Dermis blood vessel endothelial cell (primary cell): Measurements from ENCODE around the gene KCNIP3. TPM values are rescaled to one million over a fixed set of nuclear protein-coding genes. Genes with fewer than 3 reads are reported as not detected.
"Not testable (repeated sequence)": the region's sequence is repeated elsewhere in the genome, so short reads cannot be mapped to it uniquely, and the experiment has no call there.

Experiments
- DNase-seq: peaks from one replicate; pipeline ENCODE4 v3.0.0; 2010
- total RNA-seq: library from RNA; depleted of rRNA; stranded (reverse); fragments of >200 nt; gene quantifications from 2 replicates; pipeline ENCODE4 v1.2.3, GENCODE V29; 2014

Gene KCNIP3
- total RNA-seq, 1 donor from 2014 or later = 0.51 TPM

- DNase-seq = no peak
Observed at GRCh38 chr2:95348609-95349567, 51.7 kb downstream of the KCNIP3 start.

- no peak for DNase-seq
Observed at GRCh38 chr2:95349568-95350322, 52.6 kb downstream of the KCNIP3 start.

GRCh38 chr2:95350368-95350767 lies 53.2 kb downstream of the KCNIP3 start:
- DNase-seq = no peak

DNA sequence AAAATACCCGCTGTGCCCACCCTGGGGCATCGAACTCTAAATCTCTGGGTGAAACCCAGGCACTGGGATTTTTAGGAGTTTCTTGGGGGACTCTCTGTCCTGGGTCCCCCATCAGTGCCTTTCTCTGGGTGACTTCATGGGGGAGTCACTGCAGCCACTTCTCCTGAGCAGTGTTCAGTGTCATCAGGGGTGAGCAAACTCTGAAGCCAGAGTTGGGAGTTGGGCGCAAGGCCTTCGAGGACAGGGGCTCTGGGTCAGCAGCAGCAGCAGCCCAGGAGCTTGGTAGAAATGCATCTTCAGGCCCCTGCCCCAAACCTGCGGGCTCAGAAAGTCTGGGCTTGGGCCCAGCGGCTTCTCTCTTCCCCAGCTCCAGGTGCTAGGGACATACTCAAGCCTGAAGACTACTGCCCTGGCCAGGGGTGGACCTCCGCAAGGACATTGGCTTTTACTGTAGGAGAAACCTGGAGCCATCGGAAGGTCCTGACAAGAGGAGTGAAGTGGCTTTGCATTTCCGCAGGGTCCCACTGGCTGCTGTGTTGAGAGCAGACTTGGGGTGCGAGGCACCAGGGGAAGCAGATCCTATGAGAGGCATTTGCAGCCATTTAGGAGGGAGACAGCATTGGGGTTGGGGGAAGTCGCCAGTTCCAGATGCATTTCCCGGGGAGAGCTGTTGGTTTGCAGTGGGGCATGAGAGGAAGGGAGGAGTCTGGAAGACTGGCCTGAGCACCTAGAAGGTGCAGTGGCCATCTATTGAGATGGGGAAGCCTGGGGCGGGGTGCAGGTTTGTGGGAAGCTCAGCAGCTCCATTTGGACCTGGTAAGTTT lies 53.8 kb downstream of the KCNIP3 start:
- DNase-seq = no peak

DNA sequence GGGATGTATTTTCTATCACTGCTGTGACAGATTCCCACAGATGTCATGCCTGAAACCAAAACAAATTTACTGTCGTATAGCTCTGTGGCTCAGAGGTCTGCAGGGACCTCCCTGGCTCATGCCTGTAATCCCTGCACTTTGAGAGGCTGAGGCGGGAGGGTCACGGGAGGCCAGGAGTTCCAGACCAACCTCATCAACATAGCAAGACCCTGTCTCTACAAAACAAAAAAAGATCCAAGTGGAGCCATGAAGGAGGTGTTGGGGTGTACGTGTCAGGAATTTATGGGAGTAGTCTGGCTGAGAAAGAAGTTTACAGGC lies 54.4 kb downstream of the KCNIP3 start:
- DNase-seq = no peak

GRCh38 chr2:95352310-95353054 lies 55.3 kb downstream of the KCNIP3 start:
- DNase-seq = no peak

DNA sequence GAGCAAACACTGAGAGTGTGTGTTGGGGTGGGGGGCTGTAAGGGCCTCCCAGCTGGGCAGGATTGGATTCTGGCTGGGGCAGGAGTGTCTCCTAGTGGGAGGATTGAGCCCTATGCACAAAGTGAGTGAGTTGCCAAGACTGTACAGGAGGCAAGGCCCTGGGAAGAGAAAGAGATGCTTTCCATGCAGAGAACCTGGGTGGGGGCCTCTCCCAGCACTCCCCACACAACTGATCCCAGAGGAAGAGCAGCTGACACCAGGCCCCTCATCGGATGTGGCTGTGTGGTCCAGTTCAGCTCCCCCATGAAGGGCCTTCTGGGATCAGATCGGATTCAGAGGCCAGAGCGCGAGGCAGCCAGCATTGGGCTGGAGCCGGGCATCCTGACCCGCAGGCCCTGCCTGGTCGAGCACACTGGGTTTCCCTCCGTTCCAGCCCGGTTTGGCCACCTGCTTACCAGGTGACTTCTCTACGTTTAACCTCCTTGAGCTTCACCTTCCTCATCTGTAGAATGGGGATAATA lies 56.0 kb downstream of the KCNIP3 start:
- DNase-seq = no peak

DNA sequence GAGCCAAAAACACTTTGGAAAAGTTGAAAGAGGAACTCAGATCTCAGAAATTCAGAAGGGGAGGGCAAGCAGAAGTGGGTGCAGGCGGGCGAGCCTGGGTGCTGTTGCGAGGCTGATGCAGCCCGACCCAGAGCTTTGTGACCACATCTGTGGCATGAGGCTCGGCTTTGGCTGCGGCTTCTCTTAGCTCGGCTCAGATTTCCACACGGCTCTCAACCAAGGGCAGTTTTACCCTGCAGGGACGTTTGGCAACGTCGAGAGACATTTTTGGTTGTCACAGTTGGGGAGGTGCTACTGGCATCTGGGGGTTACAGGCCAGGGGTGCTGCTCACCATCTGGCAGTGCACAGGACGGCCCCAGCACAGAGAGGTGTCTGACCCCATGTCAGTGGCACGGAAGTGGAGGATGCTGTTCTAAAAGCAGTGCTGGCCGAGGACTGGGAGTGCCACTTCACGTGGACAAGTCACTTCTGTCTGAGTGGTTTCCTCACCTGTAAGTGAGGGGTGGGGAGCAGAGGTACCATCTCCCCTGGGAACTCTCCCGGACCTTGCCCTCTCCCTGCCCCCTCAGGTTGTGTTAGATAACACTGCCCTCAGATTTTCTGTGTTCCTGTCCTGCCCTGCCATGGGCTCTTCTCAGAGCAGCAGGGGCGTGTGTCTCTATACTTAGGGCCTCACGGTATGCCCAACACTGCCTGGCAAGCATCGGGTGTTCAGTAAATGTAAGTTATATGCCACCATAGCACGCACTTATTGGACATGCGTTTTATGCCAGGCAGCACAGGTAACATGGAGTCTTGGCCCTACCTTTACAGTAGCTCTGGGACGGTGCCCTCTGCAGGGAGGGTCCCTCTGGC lies 56.7 kb downstream of the KCNIP3 start:
- DNase-seq = no peak

GRCh38 chr2:95354469-95354901 lies 57.3 kb downstream of the KCNIP3 start:
- no peak for DNase-seq

DNA sequence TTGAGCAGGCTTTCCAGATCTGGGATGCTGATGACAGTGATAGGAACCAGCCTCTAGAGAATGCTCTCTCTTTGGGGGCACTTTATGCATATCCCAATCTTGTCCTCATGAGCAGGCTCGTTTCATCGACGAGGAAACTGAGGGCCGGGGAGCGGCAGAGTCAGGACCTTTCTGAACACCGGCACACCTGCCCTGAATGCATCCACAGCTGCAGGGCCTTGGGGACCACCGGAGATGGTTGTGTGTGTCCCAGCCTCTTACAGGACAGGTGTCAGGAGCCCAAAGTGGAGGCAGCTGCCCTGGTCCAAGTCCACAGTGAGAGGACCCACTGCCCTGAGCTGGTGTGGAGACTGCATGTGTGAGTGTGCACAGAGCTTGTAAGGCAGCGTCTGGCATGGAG lies 57.8 kb downstream of the KCNIP3 start:
- DNase-seq = no peak

DNA sequence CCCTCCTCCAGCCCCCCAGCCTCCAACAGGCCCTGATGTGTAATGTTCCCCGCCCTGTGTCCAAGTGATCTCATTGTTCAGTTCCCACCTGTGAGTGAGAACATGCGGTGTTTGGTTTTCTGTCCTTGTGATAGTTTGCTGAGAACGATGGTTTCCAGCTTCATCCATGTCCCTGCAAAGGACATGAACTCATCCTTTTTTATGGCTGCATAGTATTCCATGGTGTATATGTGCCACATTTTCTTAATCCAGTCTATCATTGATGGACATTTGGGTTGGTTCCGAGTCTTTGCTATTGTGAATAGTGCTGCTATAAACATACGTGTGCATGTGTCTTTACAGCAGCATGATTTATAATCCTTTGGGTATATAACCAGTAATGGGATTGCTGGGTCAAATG lies 58.3 kb downstream of the KCNIP3 start:
- not testable (repeated sequence) for DNase-seq

- no peak for DNase-seq
Observed at GRCh38 chr2:95356821-95357700, 59.9 kb downstream of the KCNIP3 start.

GRCh38 chr2:95357717-95358280 lies 60.7 kb downstream of the KCNIP3 start:
- no peak for DNase-seq

DNA sequence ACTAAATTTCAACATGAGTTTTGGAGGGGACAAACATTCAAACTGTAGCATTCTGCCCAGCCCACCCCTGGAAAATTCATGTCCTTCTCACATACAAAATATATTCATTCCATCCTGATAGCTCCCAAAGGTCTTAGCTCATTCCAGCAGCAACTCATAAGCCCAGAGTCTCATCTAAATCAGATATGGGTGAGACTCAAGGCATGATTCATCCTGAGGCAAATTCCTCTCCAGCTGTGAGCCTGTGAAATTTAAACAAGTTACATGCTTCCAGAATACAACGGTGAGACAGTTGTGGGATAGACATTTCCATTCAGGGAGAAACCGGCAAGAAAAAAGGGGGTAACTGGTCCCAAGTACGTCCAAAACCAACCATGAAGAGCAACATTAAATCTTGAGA lies 61.9 kb downstream of the KCNIP3 start:
- no peak for DNase-seq

GRCh38 chr2:95359501-95359930 lies 62.4 kb downstream of the KCNIP3 start:
- DNase-seq = no peak

GRCh38 chr2:95361216-95361980 lies 64.3 kb downstream of the KCNIP3 start:
- no peak for DNase-seq

DNA sequence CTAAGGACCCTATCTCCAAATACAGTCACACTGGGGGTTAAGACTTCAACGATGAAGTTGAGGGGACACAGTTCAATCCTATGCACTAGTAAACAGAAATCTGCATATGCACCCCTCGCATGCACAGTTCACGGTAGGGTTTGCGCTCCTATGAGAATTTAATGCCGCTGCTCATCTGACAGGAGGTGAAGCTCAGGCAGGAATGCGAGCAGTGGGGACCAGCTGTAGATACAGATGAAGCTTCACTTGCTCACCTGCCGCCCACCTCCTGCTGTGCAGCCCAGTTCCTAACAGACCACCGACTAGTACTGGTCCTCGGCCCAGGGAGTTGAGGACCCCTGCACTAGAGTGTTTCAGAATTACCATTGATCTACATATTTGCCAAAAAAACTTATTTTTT lies 65.3 kb downstream of the KCNIP3 start:
- no peak for DNase-seq

DNA sequence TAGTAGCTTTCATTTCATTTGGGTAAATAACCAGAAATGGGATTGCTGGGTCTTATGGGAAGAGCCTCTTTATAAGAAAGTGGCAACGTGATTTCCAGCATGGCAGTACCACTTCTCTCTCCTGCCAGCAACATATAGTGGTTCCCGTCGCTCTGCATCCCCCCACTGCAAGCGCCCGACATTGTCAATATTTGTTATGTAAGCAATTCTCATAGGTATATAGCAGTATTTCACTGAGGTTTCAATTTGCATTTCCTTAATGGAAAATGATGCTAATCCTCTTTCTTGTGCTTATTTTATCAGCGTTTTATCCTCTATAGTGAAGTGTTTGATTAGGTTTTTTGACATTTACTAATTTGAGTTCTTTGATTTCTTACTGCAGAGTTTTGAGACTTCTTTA lies 69.4 kb downstream of the KCNIP3 start:
- DNase-seq = no peak
